ENCODE data around the gene RNF31. TPM values are rescaled to one million over a fixed set of nuclear protein-coding genes. Genes with fewer than 3 reads are reported as not detected.

Gene RNF31
- total and polyA plus RNA-seq, 2 of the 13 experiments (the other 11 are each of a cell fraction or from before 2014, with no cell fraction given) = 48.2 to 86.8 TPM

GRCh38 chr14:24135834-24136683, 11.2 kb upstream of the RNF31 start, which contains the start of gene PSME1 (continued):
- TF ChIP-seq ZNF609 (CRISPR knock-in tag; IDR thresholded peaks at IDR 0.05; ENCODE audit: borderline replicate concordance) (peak; percentile 67; the same call in 1 of the 2 replicates), EZH2 (conservative IDR thresholded peaks at IDR 0.05; ENCODE audit: low read depth, low read length) (no peak), PHF21A (CRISPR knock-in tag; IDR thresholded peaks at IDR 0.05) (no peak), ZNF143 (CRISPR knock-in tag; IDR thresholded peaks at IDR 0.05) (peak; percentile 44; the same call in 1 of the 2 replicates), STAG1 (CRISPR knock-in tag; IDR thresholded peaks at IDR 0.05) (peak; percentile 5; the same call in 1 of the 2 replicates), DPF2 (CRISPR knock-in tag; IDR thresholded peaks at IDR 0.05; ENCODE audit: borderline replicate concordance, low read depth) (0 out of 2 replicates have a peak, but pooled peaks have one; percentile 47), NFYB (CRISPR knock-in tag; IDR thresholded peaks at IDR 0.05) (no peak), DZIP1 (CRISPR knock-in tag; IDR thresholded peaks at IDR 0.05) (no peak), ELF3 (CRISPR knock-in tag; IDR thresholded peaks at IDR 0.05) (peak; percentile 83), MTA3 (CRISPR knock-in tag; IDR thresholded peaks at IDR 0.05) (no peak), ZNF607 (CRISPR knock-in tag; IDR thresholded peaks at IDR 0.05; ENCODE audit: borderline replicate concordance) (no peak), ZNF460 (CRISPR knock-in tag; IDR thresholded peaks at IDR 0.05; ENCODE audit: borderline replicate concordance) (no peak), ZNF639 (CRISPR knock-in tag; conservative IDR thresholded peaks at IDR 0.05) (peak; percentile 78), REXO4 (CRISPR knock-in tag; IDR thresholded peaks at IDR 0.05; ENCODE audit: borderline replicate concordance) (no peak), ZBTB42 (CRISPR knock-in tag; IDR thresholded peaks at IDR 0.05) (no peak), SAP130 (CRISPR knock-in tag; IDR thresholded peaks at IDR 0.05; ENCODE audit: low read depth) (peak; percentile 97), ZNF510 (CRISPR knock-in tag; IDR thresholded peaks at IDR 0.05; ENCODE audit: low read depth) (peak; percentile 4; the same call in 1 of the 2 replicates), ZNF768 (CRISPR knock-in tag; IDR thresholded peaks at IDR 0.05) (peak; percentile 83; the same call in 1 of the 2 replicates), POLR2G (IDR thresholded peaks at IDR 0.05; ENCODE audit: low read depth, low read length) (peak; percentile 88), ARHGAP35 (CRISPR knock-in tag; IDR thresholded peaks at IDR 0.05; ENCODE audit: borderline replicate concordance) (peak; percentile 95), KLF16 (CRISPR knock-in tag; IDR thresholded peaks at IDR 0.05) (peak in 1 of 2 experiments; percentile 93; a peak in 2 of 4 replicates)

Data from HepG2 (cell line).